Body of pancreas (tissue), 4 donors: Measurements from ENCODE around the gene PTPRCAP.

Experiments used
- POLR2A ChIP-seq, 3 donors: fragments of 450-650 bp; IDR thresholded peaks; one replicate each; pipeline ENCODE4 v1.6.1; 2016; ENCODE audit warnings: antibody characterized with exemption in 3 of 3, mild to moderate bottlenecking in 2 of 3
- TF ChIP-seq, protein P1 (sequence below), 7 experiments: fragments of 450-650 bp in 4 of 7; fragments of 200-600 bp in 3 of 7; sonication (generic) in 3 of 7; IDR thresholded peaks; one replicate each; pipeline ENCODE4 v1.5.1; 2016 to 2019; ENCODE audit warnings: antibody characterized with exemption in 7 of 7

DNA sequence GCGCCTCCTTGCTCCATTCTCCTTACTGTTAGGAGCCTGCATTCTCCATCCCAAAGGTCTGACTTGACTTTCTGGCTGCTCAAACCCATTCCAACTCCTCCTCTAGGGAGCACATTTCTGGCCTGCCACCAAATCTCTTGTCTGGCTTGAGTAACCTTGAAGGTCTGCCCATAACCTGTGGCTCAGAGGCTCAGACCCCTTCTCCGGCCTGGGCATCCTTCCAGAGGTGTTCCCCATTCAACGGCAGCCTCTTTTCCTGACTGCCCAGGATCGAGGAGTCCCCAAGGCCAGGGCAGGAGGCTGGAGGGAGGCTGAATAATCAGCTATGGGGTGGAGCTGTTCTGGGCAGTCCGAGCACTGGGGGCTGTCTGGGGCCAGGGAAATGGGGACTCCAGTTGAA lies 43.5 kb downstream of the PTPRCAP start:
- TF ChIP-seq, protein P1, sequence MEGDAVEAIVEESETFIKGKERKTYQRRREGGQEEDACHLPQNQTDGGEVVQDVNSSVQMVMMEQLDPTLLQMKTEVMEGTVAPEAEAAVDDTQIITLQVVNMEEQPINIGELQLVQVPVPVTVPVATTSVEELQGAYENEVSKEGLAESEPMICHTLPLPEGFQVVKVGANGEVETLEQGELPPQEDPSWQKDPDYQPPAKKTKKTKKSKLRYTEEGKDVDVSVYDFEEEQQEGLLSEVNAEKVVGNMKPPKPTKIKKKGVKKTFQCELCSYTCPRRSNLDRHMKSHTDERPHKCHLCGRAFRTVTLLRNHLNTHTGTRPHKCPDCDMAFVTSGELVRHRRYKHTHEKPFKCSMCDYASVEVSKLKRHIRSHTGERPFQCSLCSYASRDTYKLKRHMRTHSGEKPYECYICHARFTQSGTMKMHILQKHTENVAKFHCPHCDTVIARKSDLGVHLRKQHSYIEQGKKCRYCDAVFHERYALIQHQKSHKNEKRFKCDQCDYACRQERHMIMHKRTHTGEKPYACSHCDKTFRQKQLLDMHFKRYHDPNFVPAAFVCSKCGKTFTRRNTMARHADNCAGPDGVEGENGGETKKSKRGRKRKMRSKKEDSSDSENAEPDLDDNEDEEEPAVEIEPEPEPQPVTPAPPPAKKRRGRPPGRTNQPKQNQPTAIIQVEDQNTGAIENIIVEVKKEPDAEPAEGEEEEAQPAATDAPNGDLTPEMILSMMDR (IDR thresholded peaks at IDR 0.05): no peak
- no peak for TF ChIP-seq POLR2A (IDR thresholded peaks at IDR 0.05)
